ENCODE results near the gene USP40.
"Not testable (repeated sequence)": the region's sequence is repeated elsewhere in the genome, so short reads cannot be mapped to it uniquely, and the experiment has no call there.

USP40 gene

DNA sequence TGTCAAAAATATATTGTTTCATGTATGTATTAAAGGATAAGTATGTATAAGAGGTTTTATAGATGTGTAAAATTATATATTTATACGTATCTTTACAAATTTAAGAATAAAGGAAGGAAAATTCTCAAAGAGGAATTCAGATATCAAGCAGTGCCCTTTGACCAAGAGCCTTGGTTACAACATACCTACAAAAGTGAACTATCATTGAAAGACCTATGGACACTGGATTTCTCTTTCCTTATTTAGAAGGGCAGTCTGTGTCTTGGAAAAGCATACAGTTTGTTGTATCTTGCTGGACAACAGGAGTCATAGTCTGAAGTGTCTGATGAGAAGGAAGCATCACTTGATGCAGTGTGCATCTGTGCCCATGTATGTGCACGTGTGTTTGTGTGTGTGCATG lies 21.8 kb upstream of the USP40 start:
- no peaks in the 10 kb centered on the region for H3K27me3 ChIP-seq (ENCODE audit: control insufficient read depth, insufficient read depth, low read length)
- H3K9ac ChIP-seq (ENCODE audit: low read depth, low read length), result no peak overlapping the region
- no peaks in the 10 kb centered on the region for H3K9me3 ChIP-seq (ENCODE audit: control insufficient read depth, insufficient read depth, low read length)
- H3K4me3 ChIP-seq (ENCODE audit: low read depth, low read length), result no peak overlapping the region
- no peaks in the 10 kb centered on the region for H3K4me1 ChIP-seq (ENCODE audit: control insufficient read depth, insufficient read depth, low read length)
- H3K36me3 ChIP-seq (ENCODE audit: control insufficient read depth, insufficient read depth, low read length), result no peaks in the 10 kb centered on the region

DNA sequence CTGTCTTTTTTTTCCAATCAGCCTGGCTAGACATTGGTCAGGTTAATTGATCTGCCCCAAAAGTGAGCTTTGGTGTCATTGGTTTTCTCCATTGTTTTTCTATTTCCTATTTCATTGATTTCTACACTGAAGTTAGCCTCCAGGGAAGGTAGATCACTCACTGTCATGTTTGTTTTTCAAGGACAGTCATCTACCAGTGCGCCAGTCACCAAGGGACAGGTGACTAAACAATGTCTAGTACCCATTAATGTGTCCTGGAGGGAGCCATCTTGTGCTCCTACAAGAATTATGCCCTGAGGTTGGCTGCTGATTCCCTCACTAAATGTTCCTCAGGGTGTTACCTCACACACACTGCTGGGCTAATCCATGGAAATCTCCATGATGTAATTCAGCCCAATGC lies 17.6 kb upstream of the USP40 start:
- Histone ChIP-seq H3K4me3 (ENCODE audit: low read depth, low read length) (no peak overlapping the region), H3K9ac (ENCODE audit: low read depth, low read length) (no peak overlapping the region), H3K36me3 (ENCODE audit: control insufficient read depth, insufficient read depth, low read length) (no peaks in the 10 kb centered on the region)

DNA sequence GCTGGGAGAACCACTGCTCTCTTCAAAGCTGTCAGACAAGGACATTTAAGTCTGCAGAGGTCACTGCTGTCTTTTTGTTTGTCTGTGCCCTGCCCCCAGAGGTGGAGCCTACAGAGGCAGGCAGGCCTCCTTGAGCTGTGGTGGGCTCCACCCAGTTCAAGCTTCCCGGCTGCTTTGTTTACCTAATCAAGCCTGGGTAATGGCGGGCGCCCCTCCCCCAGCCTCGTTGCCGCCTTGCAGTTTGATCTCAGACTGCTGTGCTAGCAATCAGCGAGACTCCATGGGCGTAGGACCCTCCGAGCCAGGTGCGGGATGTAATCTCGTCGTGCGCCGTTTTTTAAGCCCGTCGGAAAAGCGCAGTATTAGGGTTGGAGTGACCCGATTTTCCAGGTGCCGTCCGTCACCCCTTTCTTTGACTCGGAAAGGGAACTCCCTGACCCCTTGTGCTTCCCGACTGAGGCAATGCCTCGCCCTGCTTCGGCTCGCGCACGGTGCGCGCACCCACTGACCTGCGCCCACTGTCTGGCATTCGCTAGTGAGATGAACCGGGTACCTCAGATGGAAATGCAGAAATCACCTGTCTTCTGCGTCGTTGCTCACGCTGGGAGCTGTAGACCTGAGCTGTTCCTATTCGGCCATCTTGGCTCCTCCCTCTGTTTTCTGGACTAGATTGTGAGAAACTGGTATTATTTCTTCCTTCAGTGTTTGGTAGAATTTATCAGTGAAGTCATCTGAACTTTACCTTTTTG lies 16.8 kb upstream of the USP40 start:
- peak overlapping the region; percentile 73 for H3K9ac ChIP-seq (ENCODE audit: low read depth, low read length)
- not testable (repeated sequence) for H3K4me1 ChIP-seq (ENCODE audit: control insufficient read depth, insufficient read depth, low read length); H3K36me3 ChIP-seq (ENCODE audit: control insufficient read depth, insufficient read depth, low read length); H3K9me3 ChIP-seq (ENCODE audit: control insufficient read depth, insufficient read depth, low read length); H3K27me3 ChIP-seq (ENCODE audit: control insufficient read depth, insufficient read depth, low read length)
- peak overlapping the region; percentile 52 for H3K4me3 ChIP-seq (ENCODE audit: low read depth, low read length)

More for the DNA sequence above, 17.6 kb upstream of the USP40 start:
- H3K27me3 ChIP-seq (ENCODE audit: control insufficient read depth, insufficient read depth, low read length), result no peaks in the 10 kb centered on the region
- H3K4me1 ChIP-seq (ENCODE audit: control insufficient read depth, insufficient read depth, low read length), result no peaks in the 10 kb centered on the region
- H3K9me3 ChIP-seq (ENCODE audit: control insufficient read depth, insufficient read depth, low read length), result no peaks in the 10 kb centered on the region

DNA sequence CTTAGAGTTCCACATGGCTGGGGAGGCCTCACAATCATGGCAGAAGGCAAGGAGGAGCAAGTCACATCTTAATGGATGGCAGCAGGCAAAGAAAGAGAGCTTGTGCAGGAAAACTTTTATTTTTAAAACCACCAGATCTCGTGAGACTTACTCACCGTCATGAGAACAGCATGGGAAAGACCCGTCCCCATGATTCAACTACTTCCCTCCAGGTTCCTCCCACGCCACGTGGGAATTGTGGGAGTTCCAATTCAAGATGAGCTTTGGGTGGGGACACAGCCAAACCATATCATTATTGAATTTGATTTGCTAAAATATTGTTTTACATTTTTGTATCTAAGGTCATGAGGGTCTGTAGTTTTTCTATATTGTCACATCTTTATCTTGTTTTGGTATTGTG lies 10.8 kb upstream of the USP40 start:
- H3K4me1 ChIP-seq (ENCODE audit: control insufficient read depth, insufficient read depth, low read length); H3K36me3 ChIP-seq (ENCODE audit: control insufficient read depth, insufficient read depth, low read length); H3K27me3 ChIP-seq (ENCODE audit: control insufficient read depth, insufficient read depth, low read length); H3K9me3 ChIP-seq (ENCODE audit: control insufficient read depth, insufficient read depth, low read length); H3K4me3 ChIP-seq (ENCODE audit: low read depth, low read length); H3K9ac ChIP-seq (ENCODE audit: low read depth, low read length): not testable (repeated sequence)

DNA sequence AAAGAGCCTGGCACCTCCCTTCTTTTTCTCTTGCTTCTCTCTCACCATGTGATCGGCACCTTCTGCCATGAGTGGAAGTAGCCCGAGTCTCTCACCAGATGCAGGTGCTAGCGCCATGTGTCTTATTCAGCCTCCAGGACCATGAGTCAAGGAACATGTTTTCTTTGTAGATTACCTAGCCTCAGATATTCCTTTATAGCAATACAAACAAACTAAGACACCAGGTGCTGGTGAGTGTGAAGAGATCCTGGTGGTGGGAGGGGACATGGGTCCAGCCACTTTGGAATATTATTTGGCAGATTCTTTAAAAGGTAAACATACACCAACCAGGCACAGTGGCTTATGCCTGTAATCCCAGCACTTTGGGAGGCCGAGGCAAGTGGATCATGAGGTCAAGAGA lies 5.9 kb upstream of the USP40 start:
- no peak overlapping the region for H3K9ac ChIP-seq (ENCODE audit: low read depth, low read length)
- H3K27me3 ChIP-seq (ENCODE audit: control insufficient read depth, insufficient read depth, low read length), result no peaks in the 10 kb centered on the region
- no peaks in the 10 kb centered on the region for H3K4me1 ChIP-seq (ENCODE audit: control insufficient read depth, insufficient read depth, low read length)
- no peaks in the 10 kb centered on the region for H3K36me3 ChIP-seq (ENCODE audit: control insufficient read depth, insufficient read depth, low read length)
- no peak overlapping the region for H3K4me3 ChIP-seq (ENCODE audit: low read depth, low read length)
- no peaks in the 10 kb centered on the region for H3K9me3 ChIP-seq (ENCODE audit: control insufficient read depth, insufficient read depth, low read length)

DNA sequence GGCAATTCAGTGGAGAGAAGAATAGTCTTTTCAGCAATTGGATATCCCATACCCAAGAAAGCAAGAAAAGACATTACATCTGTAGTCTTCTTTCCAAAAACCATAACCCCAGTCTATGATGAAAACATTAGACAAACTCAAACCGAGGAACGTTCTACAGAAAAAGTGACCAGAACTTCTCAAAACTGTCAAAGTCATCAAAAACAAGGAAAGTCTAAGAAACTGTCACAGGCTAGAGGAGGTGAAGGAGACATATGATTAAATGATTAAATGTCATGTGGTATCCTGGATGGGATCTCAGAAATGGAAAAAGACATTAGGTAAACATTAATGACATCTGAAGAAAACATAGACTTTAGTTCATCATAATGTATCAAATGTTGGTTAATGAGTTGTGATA lies 4.9 kb upstream of the USP40 start:
- Histone ChIP-seq H3K4me1 (ENCODE audit: control insufficient read depth, insufficient read depth, low read length) (no peaks in the 10 kb centered on the region), H3K36me3 (ENCODE audit: control insufficient read depth, insufficient read depth, low read length) (no peaks in the 10 kb centered on the region), H3K9ac (ENCODE audit: low read depth, low read length) (no peak overlapping the region), H3K4me3 (ENCODE audit: low read depth, low read length) (no peak overlapping the region), H3K27me3 (ENCODE audit: control insufficient read depth, insufficient read depth, low read length) (no peaks in the 10 kb centered on the region), H3K9me3 (ENCODE audit: control insufficient read depth, insufficient read depth, low read length) (no peaks in the 10 kb centered on the region)

DNA sequence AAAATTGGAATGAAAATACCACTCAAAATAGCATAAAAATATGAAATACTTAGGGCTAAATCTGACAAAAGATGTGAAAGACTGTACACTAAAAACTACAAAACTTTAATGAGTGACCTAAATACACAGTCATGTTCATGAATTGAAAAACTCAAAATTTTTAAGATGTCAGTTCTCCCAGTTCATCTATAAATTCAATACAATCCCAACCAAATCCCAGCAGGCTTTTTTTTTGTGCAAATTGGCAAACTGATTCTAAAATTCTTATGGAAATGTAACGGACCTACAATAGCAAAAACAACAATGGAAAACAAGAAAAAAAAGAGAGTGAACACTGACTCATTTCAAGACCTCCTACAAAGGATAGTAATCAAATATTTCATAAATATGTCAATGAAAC lies 4.4 kb upstream of the USP40 start:
- H3K36me3 ChIP-seq (ENCODE audit: control insufficient read depth, insufficient read depth, low read length), result no peaks in the 10 kb centered on the region
- no peaks in the 10 kb centered on the region for H3K4me1 ChIP-seq (ENCODE audit: control insufficient read depth, insufficient read depth, low read length)
- no peaks in the 10 kb centered on the region for H3K9me3 ChIP-seq (ENCODE audit: control insufficient read depth, insufficient read depth, low read length)
- no peak overlapping the region for H3K9ac ChIP-seq (ENCODE audit: low read depth, low read length)
- H3K4me3 ChIP-seq (ENCODE audit: low read depth, low read length), result no peak overlapping the region
- no peaks in the 10 kb centered on the region for H3K27me3 ChIP-seq (ENCODE audit: control insufficient read depth, insufficient read depth, low read length)

DNA sequence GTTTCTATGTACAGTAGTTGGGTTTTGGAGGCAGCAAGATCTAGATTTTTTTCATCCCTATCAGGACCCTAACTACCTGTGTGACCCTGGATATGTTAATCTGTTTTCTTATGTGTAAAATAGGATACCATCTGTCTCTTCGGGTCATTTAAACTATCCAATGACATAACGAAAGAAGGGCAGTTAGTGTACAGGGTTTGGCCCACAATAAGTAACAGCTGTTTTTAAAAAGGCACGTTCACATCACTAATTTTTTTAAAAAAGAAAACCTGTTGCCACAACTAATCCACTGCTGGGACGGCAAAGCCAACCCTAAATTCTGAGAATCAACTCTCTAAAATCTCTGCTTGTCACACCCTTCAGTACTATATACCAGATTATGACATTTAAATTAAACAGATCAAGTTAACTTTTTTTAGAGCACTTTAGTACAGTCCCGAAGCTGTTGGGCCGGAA lies 869 bp downstream of the USP40 start:
- Histone ChIP-seq H3K27me3 (ENCODE audit: control insufficient read depth, insufficient read depth, low read length) (no peaks in the 10 kb centered on the region), H3K9ac (ENCODE audit: low read depth, low read length) (peak overlapping the region; percentile 5), H3K36me3 (ENCODE audit: control insufficient read depth, insufficient read depth, low read length) (no peaks in the 10 kb centered on the region), H3K4me3 (ENCODE audit: low read depth, low read length) (peak overlapping the region; percentile 78), H3K9me3 (ENCODE audit: control insufficient read depth, insufficient read depth, low read length) (no peaks in the 10 kb centered on the region), H3K4me1 (ENCODE audit: control insufficient read depth, insufficient read depth, low read length) (peaks cover 3% of the 10 kb centered on the region)

DNA sequence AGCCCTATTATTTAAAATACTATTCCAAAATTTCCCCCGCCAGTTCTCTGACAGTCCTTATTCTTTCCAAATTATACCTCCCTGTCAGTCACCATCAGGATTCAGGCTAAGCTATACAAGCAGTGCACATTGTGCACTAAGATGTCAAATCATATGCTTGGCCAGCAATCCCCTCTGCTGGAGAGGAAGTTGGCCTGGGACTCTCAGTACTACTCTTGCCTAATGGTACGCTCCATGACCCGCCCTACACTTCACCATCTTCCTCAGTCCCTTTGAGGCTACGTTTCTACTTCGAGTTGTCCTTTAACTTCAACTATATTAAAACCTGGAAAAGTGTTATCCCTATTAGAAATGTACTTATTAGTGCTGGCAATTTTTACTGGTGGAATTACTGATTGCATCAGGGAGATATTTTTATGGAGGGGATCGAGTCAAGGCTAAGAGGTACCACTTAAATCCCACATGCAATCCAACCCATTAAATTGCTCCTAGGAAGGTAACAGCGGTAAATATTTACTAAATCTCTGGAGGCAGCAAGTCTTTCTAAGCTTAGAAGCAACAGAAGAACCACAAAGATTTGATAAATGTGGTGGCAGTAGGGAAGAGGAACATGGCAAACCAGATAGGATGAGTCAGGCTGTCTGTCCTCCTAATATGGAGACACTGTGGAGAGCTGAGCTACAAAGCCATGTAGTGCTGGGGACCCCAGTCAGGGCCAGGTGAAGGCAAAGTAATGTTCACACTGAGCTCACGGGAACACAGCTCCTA lies 2.7 kb downstream of the USP40 start:
- no peaks in the 10 kb centered on the region for H3K9me3 ChIP-seq (ENCODE audit: control insufficient read depth, insufficient read depth, low read length)
- no peak overlapping the region for H3K4me3 ChIP-seq (ENCODE audit: low read depth, low read length)
- no peak overlapping the region for H3K9ac ChIP-seq (ENCODE audit: low read depth, low read length)
- H3K36me3 ChIP-seq (ENCODE audit: control insufficient read depth, insufficient read depth, low read length), result no peaks in the 10 kb centered on the region
- peaks cover 3% of the 10 kb centered on the region for H3K4me1 ChIP-seq (ENCODE audit: control insufficient read depth, insufficient read depth, low read length)
- no peaks in the 10 kb centered on the region for H3K27me3 ChIP-seq (ENCODE audit: control insufficient read depth, insufficient read depth, low read length)

DNA sequence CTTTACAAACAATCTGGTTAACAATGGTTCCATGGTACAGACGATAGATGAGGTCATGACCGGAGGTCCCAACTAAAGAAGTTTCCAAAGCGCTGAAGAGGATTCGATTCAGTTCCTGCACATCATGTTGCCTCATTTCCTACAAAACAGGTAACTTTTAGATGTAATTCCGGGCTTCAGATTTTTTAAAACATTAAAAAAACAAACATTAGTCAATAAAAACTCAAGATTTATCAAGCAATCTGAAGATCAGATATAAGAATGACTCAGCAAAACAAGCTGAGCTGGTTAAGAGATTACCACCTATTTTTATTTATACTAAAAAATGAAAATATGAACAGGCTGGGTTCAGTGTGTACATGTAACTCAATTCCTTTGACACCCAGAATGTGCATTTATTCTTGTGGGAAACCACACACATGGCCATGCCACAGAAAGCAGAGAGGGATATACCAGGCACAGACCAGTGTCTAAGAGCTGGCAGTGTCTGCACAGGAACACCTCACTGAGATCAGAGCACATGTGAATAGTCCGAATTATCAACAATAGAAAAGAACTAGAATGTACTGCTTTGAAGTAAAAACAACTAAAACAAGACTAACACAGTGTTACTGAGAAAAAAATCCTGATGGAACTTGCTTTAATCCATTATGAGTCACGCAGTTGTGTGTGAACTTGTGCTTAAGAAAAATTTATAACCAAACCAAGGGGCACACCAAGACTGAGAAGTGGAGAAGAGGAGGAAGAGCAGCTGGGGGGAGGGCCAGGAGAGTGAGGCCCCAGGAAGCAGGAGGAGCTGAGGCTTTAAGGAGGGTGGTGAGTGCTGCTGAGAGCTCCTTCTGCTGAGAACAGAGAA lies 9.5 kb downstream of the USP40 start:
- Histone ChIP-seq H3K36me3 (ENCODE audit: control insufficient read depth, insufficient read depth, low read length) (no peaks in the 10 kb centered on the region), H3K27me3 (ENCODE audit: control insufficient read depth, insufficient read depth, low read length) (no peaks in the 10 kb centered on the region), H3K9ac (ENCODE audit: low read depth, low read length) (no peak overlapping the region), H3K9me3 (ENCODE audit: control insufficient read depth, insufficient read depth, low read length) (no peaks in the 10 kb centered on the region), H3K4me3 (ENCODE audit: low read depth, low read length) (no peak overlapping the region), H3K4me1 (ENCODE audit: control insufficient read depth, insufficient read depth, low read length) (peaks cover 6% of the 10 kb centered on the region)

DNA sequence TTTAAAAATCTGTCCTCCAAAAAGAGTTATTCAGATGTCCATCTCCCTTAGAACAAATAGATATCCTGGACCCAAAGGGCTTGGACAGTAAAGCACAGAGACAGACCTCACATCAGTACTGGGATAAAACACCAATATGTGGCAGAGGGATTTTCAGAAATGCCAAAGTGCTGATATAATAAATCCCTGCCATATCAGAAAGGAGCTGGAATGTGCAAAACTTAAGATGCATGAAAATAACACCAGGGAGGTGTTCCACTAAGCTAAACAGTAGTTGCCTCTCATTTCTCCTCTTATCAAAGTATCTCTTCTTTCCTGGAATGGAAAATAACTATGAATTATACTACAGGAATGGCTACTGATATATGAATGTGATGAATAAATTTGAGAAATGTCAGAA lies 13.2 kb downstream of the USP40 start:
- Histone ChIP-seq H3K36me3 (ENCODE audit: control insufficient read depth, insufficient read depth, low read length) (no peaks in the 10 kb centered on the region), H3K4me3 (ENCODE audit: low read depth, low read length) (no peak overlapping the region), H3K4me1 (ENCODE audit: control insufficient read depth, insufficient read depth, low read length) (peaks cover 6% of the 10 kb centered on the region), H3K9me3 (ENCODE audit: control insufficient read depth, insufficient read depth, low read length) (no peaks in the 10 kb centered on the region), H3K9ac (ENCODE audit: low read depth, low read length) (no peak overlapping the region), H3K27me3 (ENCODE audit: control insufficient read depth, insufficient read depth, low read length) (no peaks in the 10 kb centered on the region)
